K562 treated with DMSO at 1 percent for 48 hours (cell line): Measurements from ENCODE around the gene EPHB6. TPM values are rescaled to one million over a fixed set of nuclear protein-coding genes. Genes with fewer than 3 reads are reported as not detected.

Experiments
- total RNA-seq: library from RNA; unstranded; fragments of 300-600 nt; gene quantifications from 2 replicates; pipeline ENCODE4 v1.2.3, GENCODE V29; 2022; ENCODE audit warnings: low replicate concordance; ENCODE audit errors: extremely low read depth

EPHB6 gene
- not detected in 2 replicates for total RNA-seq

GRCh38 chr7:142854372-142855113 lies at the start of gene EPHB6:
TSS of gene EPHB6 (plus strand) at chr7:142855076. CDS start at chr7:142863228, 8,152 bp downstream.

GRCh38 chr7:142885311-142886230 lies 30.7 kb downstream of the EPHB6 start, which contains the start of gene TRPV6:
TSS of gene TRPV6 (minus strand) at chr7:142885745.

Other genes with a start within 250 kb of the EPHB6 start
- gene PRSS1, start 105.6 kb upstream of the EPHB6 start, total RNA-seq, result not detected in 2 replicates
- not detected in 2 replicates for gene PRSS2, start 84.1 kb upstream of the EPHB6 start, total RNA-seq
- gene TRPV6, start 30.7 kb downstream of the EPHB6 start, total RNA-seq, result not detected in 2 replicates
- gene TRPV5, start 78.7 kb downstream of the EPHB6 start, total RNA-seq, result not detected in 2 replicates
- not detected in 2 replicates for gene LLCFC1, start 84.4 kb downstream of the EPHB6 start, total RNA-seq
- not detected in 2 replicates for gene KEL, start 107.3 kb downstream of the EPHB6 start, total RNA-seq
- not detected in 2 replicates for gene OR9A2, start 172.1 kb downstream of the EPHB6 start, total RNA-seq
- gene OR6V1, start 197.3 kb downstream of the EPHB6 start, total RNA-seq, result not detected in 2 replicates